Coronary artery (tissue), 2 donors: ENCODE results near the gene PKD1L1.
A peak's percentile ranks its signal among the peaks of the same experiment; 100 is the strongest.

Experiments
- DNase-seq: peaks from one replicate; pipeline ENCODE4 v3.0.0-alpha.2; 2017; ENCODE audit warnings: low spot score
- H3K27ac ChIP-seq, 2 donors: fragments of 200-600 bp; sonication (generic); one replicate each; pipeline ENCODE4 v1.5.1; 2016 to 2019
- H3K4me3 ChIP-seq: fragments of 200-600 bp; sonication (generic); 2 replicates; pipeline ENCODE4 v1.5.1; 2016; ENCODE audit warnings: mild to moderate bottlenecking, moderate library complexity
- TF ChIP-seq, protein P1 (sequence below): fragments of 200-600 bp; sonication (generic); IDR thresholded peaks from one replicate; pipeline ENCODE4 v1.5.1; 2019; ENCODE audit warnings: antibody characterized with exemption

PKD1L1 gene

GRCh38 chr7:47788083-47788482, 160.2 kb downstream of the PKD1L1 start:
- Histone ChIP-seq H3K27ac (no peak overlapping the region), H3K4me3 (no peak overlapping the region)

DNA sequence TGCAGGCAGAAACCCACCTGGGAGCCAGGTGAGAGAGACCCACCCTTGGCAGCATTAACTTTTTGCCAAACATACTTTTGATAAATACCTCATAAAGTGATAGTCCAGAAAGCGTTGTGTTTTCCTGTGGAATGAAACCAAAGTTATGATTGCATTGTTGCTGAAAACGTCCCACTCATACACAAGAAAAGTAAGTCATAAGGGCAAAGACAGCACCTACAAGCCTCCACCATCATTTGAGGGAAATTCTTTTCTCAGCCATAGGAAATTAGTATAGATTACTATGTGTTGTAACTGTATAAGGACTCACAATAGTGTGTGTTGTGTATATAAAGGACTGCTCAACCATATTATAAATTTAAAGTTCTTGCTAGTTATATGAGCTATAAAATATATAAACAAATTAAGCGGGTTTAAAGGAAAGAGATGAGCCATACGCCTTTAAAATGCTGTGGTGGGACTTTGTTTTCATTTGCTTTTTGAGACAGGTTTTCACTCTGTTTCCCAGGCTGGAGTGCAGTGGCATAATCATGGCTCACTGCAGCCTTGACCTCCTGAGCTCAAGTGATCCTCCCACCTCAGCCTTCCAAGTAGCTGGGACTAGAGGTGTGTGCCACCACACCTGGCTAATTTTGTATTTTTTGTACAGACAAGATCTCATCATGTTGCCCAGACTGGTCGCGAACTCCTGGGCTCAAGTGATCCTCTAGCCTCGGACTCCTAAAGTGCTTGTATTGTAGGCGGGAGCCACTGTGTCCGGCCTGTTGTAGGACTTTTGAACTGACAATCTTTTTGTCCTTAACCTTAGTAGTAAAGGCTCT, 160.8 kb downstream of the PKD1L1 start:
- Histone ChIP-seq H3K4me3 (no peak overlapping the region), H3K27ac (peak overlapping the region; percentile 68 to 83)
- TF ChIP-seq, protein P1, sequence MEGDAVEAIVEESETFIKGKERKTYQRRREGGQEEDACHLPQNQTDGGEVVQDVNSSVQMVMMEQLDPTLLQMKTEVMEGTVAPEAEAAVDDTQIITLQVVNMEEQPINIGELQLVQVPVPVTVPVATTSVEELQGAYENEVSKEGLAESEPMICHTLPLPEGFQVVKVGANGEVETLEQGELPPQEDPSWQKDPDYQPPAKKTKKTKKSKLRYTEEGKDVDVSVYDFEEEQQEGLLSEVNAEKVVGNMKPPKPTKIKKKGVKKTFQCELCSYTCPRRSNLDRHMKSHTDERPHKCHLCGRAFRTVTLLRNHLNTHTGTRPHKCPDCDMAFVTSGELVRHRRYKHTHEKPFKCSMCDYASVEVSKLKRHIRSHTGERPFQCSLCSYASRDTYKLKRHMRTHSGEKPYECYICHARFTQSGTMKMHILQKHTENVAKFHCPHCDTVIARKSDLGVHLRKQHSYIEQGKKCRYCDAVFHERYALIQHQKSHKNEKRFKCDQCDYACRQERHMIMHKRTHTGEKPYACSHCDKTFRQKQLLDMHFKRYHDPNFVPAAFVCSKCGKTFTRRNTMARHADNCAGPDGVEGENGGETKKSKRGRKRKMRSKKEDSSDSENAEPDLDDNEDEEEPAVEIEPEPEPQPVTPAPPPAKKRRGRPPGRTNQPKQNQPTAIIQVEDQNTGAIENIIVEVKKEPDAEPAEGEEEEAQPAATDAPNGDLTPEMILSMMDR, result no peak
- DNase-seq, result no peak

More at GRCh38 chr7:47788083-47788482, 160.2 kb downstream of the PKD1L1 start:
- DNase-seq, result no peak
- TF ChIP-seq, protein P1, result no peak

DNA sequence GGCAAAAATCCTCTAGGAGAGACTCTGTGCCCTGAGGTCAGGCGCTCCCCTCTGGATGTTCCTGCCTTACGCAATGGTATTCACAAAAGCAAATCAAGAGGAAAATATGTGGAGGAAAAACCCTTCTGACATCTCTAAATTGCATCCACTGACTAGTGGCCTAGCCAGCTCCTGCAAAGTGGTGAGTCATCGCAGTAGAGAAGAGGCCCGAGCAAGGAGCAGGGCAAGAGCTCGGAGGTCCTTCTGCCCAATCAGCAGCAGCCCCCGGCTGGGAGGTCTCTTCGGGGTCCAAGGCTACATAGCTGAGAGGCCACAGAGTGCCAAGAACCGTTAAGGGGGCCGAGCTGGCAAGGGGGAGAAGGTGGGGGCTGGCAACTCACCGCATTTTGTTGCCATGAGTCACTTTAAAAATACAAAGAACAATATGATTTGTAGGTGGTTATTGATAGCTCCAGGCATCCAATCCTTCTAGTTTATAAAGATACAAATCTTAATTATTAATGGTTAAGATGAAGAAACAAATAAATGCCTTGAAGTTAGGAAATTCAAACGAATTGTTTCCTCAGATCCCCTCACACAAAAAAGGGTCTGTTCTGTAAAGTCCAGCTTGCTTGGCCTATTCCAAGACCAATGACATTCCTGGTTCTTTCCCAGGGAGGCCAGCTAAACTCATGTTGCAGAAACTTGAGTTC, 161.6 kb downstream of the PKD1L1 start:
- H3K27ac ChIP-seq, result peak overlapping the region; percentile 68 to 83
- TF ChIP-seq, protein P1, result no peak

GRCh38 chr7:47785923-47786556, 162.2 kb downstream of the PKD1L1 start:
- Histone ChIP-seq H3K27ac (peak overlapping the region; percentile 68 to 83), H3K4me3 (no peak overlapping the region)
- no peak for DNase-seq
- TF ChIP-seq, protein P1, result no peak

More for the DNA sequence above, 161.6 kb downstream of the PKD1L1 start:
- peak; percentile 84 for DNase-seq
- H3K4me3 ChIP-seq, result no peak overlapping the region

DNA sequence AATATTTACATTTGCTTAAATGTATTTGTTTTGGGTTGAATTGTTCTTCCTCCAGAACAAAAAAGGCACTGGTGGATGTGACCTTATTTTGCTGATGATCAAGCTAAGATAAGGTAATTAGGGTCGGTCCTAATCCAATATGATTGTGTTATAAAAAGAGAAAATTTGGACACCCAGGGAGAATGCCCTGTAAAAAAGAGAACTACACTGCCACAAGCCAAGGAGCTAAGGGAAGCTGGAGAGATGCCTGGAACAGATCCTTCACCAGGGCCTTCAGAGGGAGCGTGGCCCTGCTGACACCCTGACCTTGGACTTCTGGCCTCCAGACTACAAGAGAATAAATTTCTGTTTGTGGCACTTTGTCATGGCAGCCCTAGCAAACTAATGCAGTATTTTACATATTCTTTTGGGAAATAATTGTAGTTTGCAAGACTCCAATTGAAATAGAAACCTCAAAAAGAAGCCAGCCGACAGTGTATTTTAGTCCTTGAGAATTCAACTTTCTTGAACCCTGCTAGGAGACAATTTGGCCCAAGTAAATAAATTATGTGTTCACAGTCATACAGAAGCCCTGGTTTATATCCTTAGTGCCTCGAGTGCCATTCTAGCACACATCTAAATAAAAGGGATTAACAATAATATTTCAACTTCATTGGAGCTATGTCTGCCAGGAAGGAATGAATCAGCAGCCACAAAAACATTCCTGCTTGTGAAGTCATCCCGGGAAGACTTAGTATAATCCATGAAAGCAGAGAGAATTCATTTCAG, 164.6 kb downstream of the PKD1L1 start:
- DNase-seq, result no peak
- TF ChIP-seq, protein P1, result no peak
- H3K4me3 ChIP-seq, result no peak overlapping the region
- H3K27ac ChIP-seq, result peak overlapping the region; percentile 68 to 83

- Histone ChIP-seq H3K4me3 (no peak overlapping the region), H3K27ac (peak overlapping the region; percentile 68 to 83)
- DNase-seq, result no peak
- TF ChIP-seq, protein P1, result no peak
Observed at GRCh38 chr7:47782792-47783191, 165.5 kb downstream of the PKD1L1 start.
